GM23338 (cell line): ENCODE data around the gene C17orf114.

Experiments
- ATAC-seq: fragments of 200-7000 bp; cut with Tn5 transposase; 3 replicates; pipeline ENCODE4 v1.9.1; 2020
- DNase-seq: peaks from one replicate; pipeline ENCODE4 v3.0.0-alpha.2; 2015; ENCODE audit warnings: low spot score
- H2AFZ ChIP-seq: fragments of 200-600 bp; sonication (generic); 2 replicates; pipeline ENCODE4 v1.8.0; 2016; ENCODE audit warnings: antibody characterized with exemption, mild to moderate bottlenecking, moderate library complexity
- H3F3A ChIP-seq: fragments of 200-600 bp; sonication (generic); replicated peaks from 2 replicates; pipeline ENCODE4 v1.8.0; 2017; ENCODE audit warnings: antibody characterized with exemption, mixed run types, low read depth
- H3K27ac ChIP-seq: fragments of 200-600 bp; sonication (generic); 2 replicates; pipeline ENCODE4 v1.6.1; 2016; ENCODE audit warnings: low read depth
- H3K27me3 ChIP-seq: fragments of 200-600 bp; sonication (generic); 2 replicates; pipeline ENCODE4 v1.8.0; 2016; ENCODE audit warnings: mild to moderate bottlenecking, mixed run types, moderate library complexity; ENCODE audit not compliant: insufficient read depth
- H3K36me3 ChIP-seq: fragments of 200-600 bp; sonication (generic); 2 replicates; pipeline ENCODE4 v1.8.0; 2016; ENCODE audit warnings: mild to moderate bottlenecking; ENCODE audit not compliant: insufficient read depth
- H3K4me1 ChIP-seq: fragments of 200-600 bp; sonication (generic); 2 replicates; pipeline ENCODE4 v1.8.0; 2016; ENCODE audit warnings: mild to moderate bottlenecking, moderate library complexity; ENCODE audit not compliant: insufficient read depth
- H3K4me2 ChIP-seq: fragments of 200-600 bp; sonication (generic); 2 replicates; pipeline ENCODE4 v1.7.1; 2017; ENCODE audit warnings: mixed run types
- H3K4me3 ChIP-seq: fragments of 200-600 bp; sonication (generic); 2 replicates; pipeline ENCODE4 v1.6.1; 2016; ENCODE audit warnings: mixed run types
- H3K79me2 ChIP-seq: fragments of 200-600 bp; sonication (generic); replicated peaks from 2 replicates; pipeline ENCODE4 v1.8.0; 2017; ENCODE audit warnings: mild to moderate bottlenecking; ENCODE audit not compliant: insufficient read depth
- H3K9me2 ChIP-seq: fragments of 200-600 bp; sonication (generic); 2 replicates; pipeline ENCODE4 v1.8.0; 2017; ENCODE audit not compliant: insufficient read depth
- H4K20me1 ChIP-seq: fragments of 200-600 bp; sonication (generic); replicated peaks from 2 replicates; pipeline ENCODE4 v1.8.0; 2017; ENCODE audit warnings: mild to moderate bottlenecking; ENCODE audit not compliant: insufficient read depth
- H3K27ac Mint-ChIP-seq: 2 replicates; pipeline ENCODE4 v1.8.0; 2020; ENCODE audit warnings: inconsistent platforms, mild to moderate bottlenecking, moderate library complexity, mixed read lengths
- H3K27me3 Mint-ChIP-seq: 3 replicates; pipeline ENCODE4 v1.8.0; 2022; ENCODE audit warnings: low read depth, mild to moderate bottlenecking, moderate library complexity, mixed read lengths, inconsistent platforms; ENCODE audit not compliant: insufficient read depth, poor library complexity
- H3K36me3 Mint-ChIP-seq: 3 replicates; pipeline ENCODE4 v1.8.0; 2021; ENCODE audit warnings: low read depth, mild to moderate bottlenecking, inconsistent platforms, moderate library complexity, mixed read lengths
- H3K4me1 Mint-ChIP-seq: 3 replicates; pipeline ENCODE4 v1.8.0; 2020; ENCODE audit warnings: mild to moderate bottlenecking, inconsistent platforms, mixed read lengths
- H3K4me3 Mint-ChIP-seq: 3 replicates; pipeline ENCODE4 v1.8.0; 2021; ENCODE audit warnings: moderate library complexity, mild to moderate bottlenecking, inconsistent platforms, mixed read lengths
- H3K9me3 Mint-ChIP-seq: 3 replicates; pipeline ENCODE4 v1.8.0; 2020; ENCODE audit warnings: moderate library complexity, mild to moderate bottlenecking, inconsistent platforms, mixed read lengths
- CREB1 ChIP-seq: fragments of 250-450 bp; sonication (Bioruptor Pico); IDR thresholded peaks from 2 replicates; pipeline ENCODE4 v1.5.0; 2020; ENCODE audit warnings: low read depth, mild to moderate bottlenecking, moderate library complexity
- EZH2 ChIP-seq: fragments of 200-600 bp; sonication (generic); IDR thresholded peaks from one replicate; pipeline ENCODE4 v1.8.0; 2017; ENCODE audit warnings: antibody characterized with exemption, mild to moderate bottlenecking, low read depth; ENCODE audit not compliant: unreplicated experiment
- EZH2phosphoT487 ChIP-seq: fragments of 200-600 bp; sonication (generic); IDR thresholded peaks from one replicate; pipeline ENCODE4 v1.8.1; 2018; ENCODE audit warnings: antibody characterized with exemption; ENCODE audit not compliant: unreplicated experiment
- NANOG ChIP-seq: IDR thresholded peaks from 2 replicates; pipeline ENCODE4 v1.6.1; 2016; ENCODE audit warnings: antibody characterized with exemption, borderline replicate concordance
- REST ChIP-seq: IDR thresholded peaks from one replicate; pipeline ENCODE4 v1.6.1; 2018; ENCODE audit warnings: antibody characterized with exemption; ENCODE audit not compliant: unreplicated experiment
- STAT1 ChIP-seq: IDR thresholded peaks from one replicate; pipeline ENCODE4 v1.6.1; 2016; ENCODE audit warnings: antibody characterized with exemption; ENCODE audit not compliant: unreplicated experiment
- ZNF114 ChIP-seq: fragments of 250-450 bp; sonication (Bioruptor Pico); IDR thresholded peaks from 2 replicates; pipeline ENCODE4 v1.5.0; 2020; ENCODE audit warnings: mild to moderate bottlenecking, moderate library complexity
- ZNF462 ChIP-seq: fragments of 250-450 bp; sonication (Bioruptor Pico); IDR thresholded peaks from 2 replicates; pipeline ENCODE4 v1.5.0; 2020; ENCODE audit warnings: mild to moderate bottlenecking, moderate library complexity

Gene C17orf114

GRCh38 chr17:4850246-4850645 is 48.1 kb upstream of the C17orf114 start:
- Histone ChIP-seq H3K79me2 (peaks cover 59% of the 10 kb centered on the region), H3K4me3 (no peak overlapping the region), H4K20me1 (no peaks in the 10 kb centered on the region; the same call in 1 of the 2 replicates), H2AFZ (no peak overlapping the region), H3F3A (peaks cover 3% of the 10 kb centered on the region; the same call in 1 of the 2 replicates), H3K27me3 (no peaks in the 10 kb centered on the region), H3K27ac (peak overlapping the region; percentile 92; the same call in 1 of the 2 replicates), H3K9me2 (no peaks in the 10 kb centered on the region), H3K36me3 (no peaks in the 10 kb centered on the region), H3K4me1 (peaks cover 43% of the 10 kb centered on the region), H3K4me2 (peak overlapping the region; percentile 48; the same call in 1 of the 2 replicates)
- no peak for DNase-seq
- H3K4me3 Mint-ChIP-seq: no peak overlapping the region
- H3K36me3 Mint-ChIP-seq: peaks cover 4% of the 10 kb centered on the region; the same call in 1 of the 3 replicates
- H3K27ac Mint-ChIP-seq: peak overlapping the region; percentile 9; the same call in 1 of the 2 replicates
- H3K27me3 Mint-ChIP-seq: peaks cover 17% of the 10 kb centered on the region
- H3K9me3 Mint-ChIP-seq: no peaks in the 10 kb centered on the region; the same call in 2 of the 3 replicates
- peaks cover 60% of the 10 kb centered on the region for H3K4me1 Mint-ChIP-seq
- ATAC-seq: no peak
- TF ChIP-seq ZNF114 (no peak), ZNF462 (CRISPR knock-in tag) (no peak)

- Histone ChIP-seq H3K27me3 (no peaks in the 10 kb centered on the region), H4K20me1 (no peaks in the 10 kb centered on the region; the same call in 1 of the 2 replicates), H3K27ac (peak overlapping the region; percentile 92), H3K79me2 (peaks cover 71% of the 10 kb centered on the region), H3K4me3 (no peak overlapping the region), H3K4me2 (peak overlapping the region; percentile 48), H2AFZ (no peak overlapping the region), H3K36me3 (no peaks in the 10 kb centered on the region), H3K4me1 (peaks cover 35% of the 10 kb centered on the region), H3F3A (peaks cover 3% of the 10 kb centered on the region; the same call in 1 of the 2 replicates), H3K9me2 (no peaks in the 10 kb centered on the region)
- Mint-ChIP-seq H3K27me3 (peaks cover 16% of the 10 kb centered on the region), H3K4me3 (peak overlapping the region; percentile 14; the same call in 1 of the 3 replicates), H3K9me3 (no peaks in the 10 kb centered on the region; the same call in 2 of the 3 replicates), H3K4me1 (peaks cover 53% of the 10 kb centered on the region), H3K27ac (peak overlapping the region; percentile 87), H3K36me3 (peaks cover 4% of the 10 kb centered on the region; the same call in 1 of the 3 replicates)
- ATAC-seq (peak; percentile 65), DNase-seq (peak; percentile 65)
- TF ChIP-seq STAT1: no peak
- no peak for TF ChIP-seq CREB1 (CRISPR knock-in tag)
- TF ChIP-seq NANOG: no peak
- TF ChIP-seq REST: no peak
- no peak for TF ChIP-seq EZH2
- TF ChIP-seq EZH2phosphoT487: no peak
Observed at GRCh38 chr17:4849011-4849536, 46.9 kb upstream of the C17orf114 start.
